PC-3 (cell line): ENCODE measurements around the gene PDS5B. TPM values are rescaled to one million over a fixed set of nuclear protein-coding genes. Genes with fewer than 3 reads are reported as not detected.
"Not testable (repeated sequence)": the region's sequence is repeated elsewhere in the genome, so short reads cannot be mapped to it uniquely, and the experiment has no call there.

ENCODE experiments used
- ATAC-seq: fragments of 200-7000 bp; cut with Tn5 transposase; 2 replicates; pipeline ENCODE4 v1.9.1; 2020; ENCODE audit warnings: mild to moderate bottlenecking, moderate library complexity
- BruUV-seq: library from RNA; stranded (reverse); fragments of 400-500 nt; replicated peaks from 2 replicates; lab custom pipeline; 2021; lab: Mats Ljungman, UMichigan
- CTCF ChIA-PET: fragments of 300-600 bp; sonication (Branson Sonifier 250); formaldehyde crosslinking; loops from one replicate; lab custom pipeline; 2022; ENCODE audit warnings: antibody characterized with exemption; lab: Charles Lee
- POLR2A ChIA-PET: fragments of 300-600 bp; sonication (Branson Sonifier 250); formaldehyde crosslinking; loops from one replicate; lab custom pipeline; 2022; ENCODE audit warnings: antibody characterized with exemption; ENCODE audit not compliant: unreplicated experiment; lab: Charles Lee
- DNase-seq: peaks from one replicate; pipeline ENCODE4 v3.0.0-alpha.2; 2015
- H2AFZ ChIP-seq: fragments of 300-600 bp; sonication (generic); 2 replicates; pipeline ENCODE4 v1.6.0; 2016; ENCODE audit warnings: antibody characterized with exemption, low read length
- H3F3A ChIP-seq: fragments of 300-600 bp; sonication (generic); one replicate; pipeline ENCODE4 v1.6.0; 2017; ENCODE audit warnings: antibody characterized with exemption, low read length, control low read depth, mild to moderate bottlenecking; ENCODE audit not compliant: unreplicated experiment
- H3K27ac ChIP-seq: fragments of 300-600 bp; sonication (generic); 2 replicates; pipeline ENCODE4 v1.5.1; 2016; ENCODE audit warnings: mild to moderate bottlenecking, low read length
- H3K27me3 ChIP-seq: fragments of 300-600 bp; sonication (generic); 2 replicates; pipeline ENCODE4 v1.6.1; 2016; ENCODE audit warnings: low read length, mixed read lengths
- H3K36me3 ChIP-seq: fragments of 300-600 bp; sonication (generic); 2 replicates; pipeline ENCODE4 v1.6.1; 2016; ENCODE audit warnings: low read depth, mixed run types, low read length, mixed read lengths
- H3K4me1 ChIP-seq: fragments of 300-600 bp; sonication (generic); 2 replicates; pipeline ENCODE4 v1.5.1; 2016; ENCODE audit warnings: low read length; ENCODE audit not compliant: insufficient read depth
- H3K4me2 ChIP-seq: fragments of 300-600 bp; sonication (generic); 2 replicates; pipeline ENCODE4 v1.6.0; 2016; ENCODE audit warnings: low read length
- H3K4me3 ChIP-seq: fragments of 300-600 bp; sonication (generic); 2 replicates; pipeline ENCODE4 v1.5.1; 2016; ENCODE audit warnings: mild to moderate bottlenecking, low read length, mixed read lengths
- H3K79me2 ChIP-seq: fragments of 300-600 bp; sonication (generic); 2 replicates; pipeline ENCODE4 v1.6.1; 2017; ENCODE audit warnings: low read length, mixed read lengths
- H3K9ac ChIP-seq: fragments of 300-600 bp; sonication (generic); 2 replicates; pipeline ENCODE4 v1.6.0; 2016; ENCODE audit warnings: mild to moderate bottlenecking, low read length
- H3K9me2 ChIP-seq: fragments of 300-600 bp; sonication (generic); replicated peaks from 2 replicates; pipeline ENCODE4 v1.6.1; 2016; ENCODE audit warnings: mixed run types, low read length, mixed read lengths
- H3K9me3 ChIP-seq: fragments of 300-600 bp; sonication (generic); 2 replicates; pipeline ENCODE4 v1.6.1; 2016; ENCODE audit warnings: low read length, mixed read lengths
- H4K20me1 ChIP-seq: fragments of 300-600 bp; sonication (generic); 2 replicates; pipeline ENCODE4 v1.6.1; 2016; ENCODE audit warnings: low read length, mixed read lengths
- CTCF ChIP-seq: fragments of 300-600 bp; sonication (generic); conservative IDR thresholded peaks from 2 replicates; pipeline ENCODE4 v1.5.1; 2017; ENCODE audit warnings: antibody characterized with exemption, low read depth, mild to moderate bottlenecking, low read length
- EZH2 ChIP-seq: fragments of 300-600 bp; sonication (generic); IDR thresholded peaks from one replicate; pipeline ENCODE4 v1.6.1; 2017; ENCODE audit warnings: antibody characterized with exemption, mild to moderate bottlenecking, low read length; ENCODE audit not compliant: unreplicated experiment
- EZH2phosphoT487 ChIP-seq: fragments of 300-600 bp; sonication (generic); IDR thresholded peaks from 2 replicates; pipeline ENCODE4 v1.6.1; 2018; ENCODE audit warnings: mild to moderate bottlenecking, antibody characterized with exemption, low read length, borderline replicate concordance
- intact Hi-C: fragments of 100-400 bp; cut with micrococcal nuclease; formaldehyde crosslinking; loops from 2 replicates; pipeline ENCODE4 v1.9.0; 2023
- total RNA-seq: library from RNA; depleted of rRNA; stranded (reverse); fragments of >200 nt; gene quantifications from 2 replicates; pipeline ENCODE4 v1.2.3, GENCODE V29; 2014

The PDS5B gene
- total RNA-seq, 1 experiment from 2014 or later = 20.3 TPM

GRCh38 chr13:32728327-32728726 lies 142.1 kb downstream of the PDS5B start:
- Histone ChIP-seq H3K36me3 (no peaks in the 10 kb centered on the region), H3K9me3 (no peaks in the 10 kb centered on the region), H3K9ac (no peak overlapping the region), H3K27ac (no peak overlapping the region), H3K9me2 (no peaks in the 10 kb centered on the region), H3K4me1 (peaks cover 16% of the 10 kb centered on the region), H2AFZ (no peak overlapping the region), H4K20me1 (no peaks in the 10 kb centered on the region), H3K4me2 (no peak overlapping the region), H3K4me3 (no peak overlapping the region), H3K27me3 (no peaks in the 10 kb centered on the region), H3F3A (no peaks in the 10 kb centered on the region), H3K79me2 (no peaks in the 10 kb centered on the region; the same call in 1 of the 2 replicates)
- TF ChIP-seq EZH2phosphoT487 (no peak), CTCF (no peak), EZH2 (no peak)
- CTCF ChIA-PET = no interaction called here
- intact Hi-C loops = no loop called here
- BruUV-seq = no TSS peak
- DNase-seq (no peak), ATAC-seq (no peak)
- POLR2A ChIA-PET = no interaction called here

- H3K79me2 ChIP-seq, H2AFZ ChIP-seq, POLR2A ChIA-PET, ATAC-seq, H3K4me3 ChIP-seq, BruUV-seq, H3K27me3 ChIP-seq, DNase-seq, H3K36me3 ChIP-seq, H3K9me2 ChIP-seq, H3K27ac ChIP-seq, CTCF ChIA-PET, H4K20me1 ChIP-seq, H3K4me2 ChIP-seq, H3K9me3 ChIP-seq, H3F3A ChIP-seq, intact Hi-C loops, H3K9ac ChIP-seq: not testable (repeated sequence)
- peaks cover 16% of the 10 kb centered on the region for H3K4me1 ChIP-seq
These were observed 142.8 kb downstream of the PDS5B start for GRCh38 chr13:32729097-32729496.

GRCh38 chr13:32731074-32731473 lies 144.8 kb downstream of the PDS5B start:
- CTCF ChIA-PET = no interaction called here
- peak; percentile 46; the same call in 1 of the 2 replicates for ATAC-seq

More at GRCh38 chr13:32731074-32731473, 144.8 kb downstream of the PDS5B start:
- Histone ChIP-seq H2AFZ (no peak overlapping the region), H3K9ac (no peak overlapping the region), H3K4me3 (no peak overlapping the region), H3K36me3 (no peaks in the 10 kb centered on the region), H3K4me2 (peak overlapping the region; percentile 58; the same call in 1 of the 2 replicates), H3K9me2 (no peaks in the 10 kb centered on the region), H3K27ac (peak overlapping the region; percentile 69), H3K27me3 (no peaks in the 10 kb centered on the region), H4K20me1 (no peaks in the 10 kb centered on the region), H3K9me3 (no peaks in the 10 kb centered on the region), H3K4me1 (peaks cover 16% of the 10 kb centered on the region), H3F3A (no peaks in the 10 kb centered on the region), H3K79me2 (no peaks in the 10 kb centered on the region; the same call in 1 of the 2 replicates)
- POLR2A ChIA-PET = no interaction called here
- intact Hi-C loops = no loop called here
- DNase-seq = no peak
- no TSS peak for BruUV-seq
- TF ChIP-seq EZH2 (no peak), EZH2phosphoT487 (no peak), CTCF (no peak)
